Hepatocyte (in vitro differentiated cells): Measurements from ENCODE around the gene SMIM45.

Experiments
- DNase-seq: peaks from one replicate; pipeline ENCODE4 v3.0.0-alpha.2; 2016; ENCODE audit warnings: low spot score
- H2AFZ ChIP-seq: fragments of 200-600 bp; sonication (generic); 2 replicates; pipeline ENCODE4 v1.6.0; 2016; ENCODE audit warnings: antibody characterized with exemption, mild to moderate bottlenecking
- H3K27ac ChIP-seq: fragments of 200-600 bp; sonication (generic); 2 replicates; pipeline ENCODE4 v1.5.1; 2016; ENCODE audit warnings: mild to moderate bottlenecking
- H3K27me3 ChIP-seq: fragments of 200-600 bp; sonication (generic); 2 replicates; pipeline ENCODE4 v1.6.1; 2016
- H3K36me3 ChIP-seq: fragments of 200-600 bp; sonication (generic); replicated peaks from 2 replicates; pipeline ENCODE4 v1.5.1; 2016; ENCODE audit warnings: low read depth; ENCODE audit not compliant: insufficient read depth
- H3K4me1 ChIP-seq: fragments of 200-600 bp; sonication (generic); 2 replicates; pipeline ENCODE4 v1.5.1; 2016; ENCODE audit warnings: mild to moderate bottlenecking, moderate library complexity; ENCODE audit not compliant: insufficient read depth
- H3K4me2 ChIP-seq: fragments of 200-600 bp; sonication (generic); 2 replicates; pipeline ENCODE4 v1.6.0; 2016
- H3K4me3 ChIP-seq: fragments of 200-600 bp; sonication (generic); 2 replicates; pipeline ENCODE4 v1.5.1; 2016; ENCODE audit warnings: mild to moderate bottlenecking
- H3K79me2 ChIP-seq: fragments of 200-600 bp; sonication (generic); 2 replicates; pipeline ENCODE4 v1.6.0; 2017; ENCODE audit warnings: mild to moderate bottlenecking
- H3K9me2 ChIP-seq: fragments of 200-600 bp; sonication (generic); replicated peaks from 2 replicates; pipeline ENCODE4 v1.6.0; 2017; ENCODE audit warnings: mild to moderate bottlenecking; ENCODE audit not compliant: insufficient read depth
- H3K9me3 ChIP-seq: fragments of 200-600 bp; sonication (generic); 2 replicates; pipeline ENCODE4 v1.5.1; 2016; ENCODE audit warnings: low read depth, mild to moderate bottlenecking
- H4K20me1 ChIP-seq: fragments of 200-600 bp; sonication (generic); 2 replicates; pipeline ENCODE4 v1.6.0; 2016; ENCODE audit warnings: mild to moderate bottlenecking; ENCODE audit not compliant: insufficient read depth, poor library complexity, severe bottlenecking
- CTCF ChIP-seq: fragments of 200-600 bp; sonication (generic); IDR thresholded peaks from 2 replicates; pipeline ENCODE4 v1.5.1; 2016; ENCODE audit warnings: antibody characterized with exemption, mild to moderate bottlenecking; ENCODE audit not compliant: poor library complexity
- EZH2 ChIP-seq: fragments of 200-600 bp; sonication (generic); IDR thresholded peaks from 2 replicates; pipeline ENCODE4 v1.6.1; 2016; ENCODE audit warnings: antibody characterized with exemption, mild to moderate bottlenecking, borderline replicate concordance
- EZH2phosphoT487 ChIP-seq: fragments of 200-600 bp; sonication (generic); IDR thresholded peaks from one replicate; pipeline ENCODE4 v1.6.1; 2018; ENCODE audit warnings: antibody characterized with exemption, mild to moderate bottlenecking, low read depth, moderate library complexity; ENCODE audit not compliant: unreplicated experiment, severe bottlenecking
- WGBS: methylation state at CpG from one replicate; pipeline ENCODE4 v1.1.6; 2016; ENCODE audit warnings: low lambda C conversion rate; ENCODE audit errors: missing lambda C conversion rate; 5-methylcytosine and 5-hydroxymethylcytosine counted together

The SMIM45 gene

GRCh38 chr22:41951898-41952474, at the start of gene SMIM45:
Gene SMIM45, plus strand, starts transcription at chr22:41952150.
- H3K79me2 ChIP-seq = no peaks in the 10 kb centered on the region
- TF ChIP-seq EZH2 (no peak), CTCF (no peak), EZH2phosphoT487 (no peak)
- H3K27ac ChIP-seq = no peak within 1 kb of the TSS
- no peaks in the 10 kb centered on the region for H4K20me1 ChIP-seq
- DNase-seq = no peak
- no peak within 1 kb of the TSS for H3K4me2 ChIP-seq
- H3K9me3 ChIP-seq = no peaks in the 10 kb centered on the region
- H3K4me1 ChIP-seq = no peaks in the 10 kb centered on the region
- no peaks in the 10 kb centered on the region for H3K27me3 ChIP-seq
- H3K36me3 ChIP-seq = no peaks in the 10 kb centered on the region
- WGBS = 63% methylated on average over 15 of the region's 16 CpGs
- no peak within 1 kb of the TSS for H2AFZ ChIP-seq
- no peaks in the 10 kb centered on the region for H3K9me2 ChIP-seq
- no peak within 1 kb of the TSS for H3K4me3 ChIP-seq

DNA sequence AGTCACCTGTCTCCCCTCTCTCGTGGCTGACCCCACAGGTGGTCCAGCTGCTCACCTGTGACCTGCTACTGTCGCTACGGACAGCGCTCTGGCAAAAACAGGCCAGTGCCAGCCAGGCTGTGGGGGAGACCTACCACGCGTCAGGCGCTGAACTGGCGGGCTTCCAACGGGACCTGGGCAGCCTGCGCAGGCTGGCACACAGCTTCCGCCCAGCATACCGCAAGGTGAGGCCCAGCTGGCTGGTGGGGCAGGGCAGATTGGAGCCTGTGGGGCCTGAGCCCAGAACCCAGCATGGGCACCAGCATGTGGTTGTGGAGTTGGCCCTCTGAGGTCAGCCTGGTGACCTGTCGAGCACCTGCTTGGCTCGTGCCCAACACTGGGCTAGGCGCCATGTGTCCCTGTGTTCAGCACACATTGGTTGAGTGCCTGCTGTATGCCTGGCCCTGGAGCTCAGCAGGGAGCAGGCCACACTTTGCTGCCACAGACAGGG, 49.0 kb upstream of the SMIM45 start:
- Histone ChIP-seq H3K4me1 (no peaks in the 10 kb centered on the region), H3K9me3 (no peaks in the 10 kb centered on the region), H3K9me2 (no peaks in the 10 kb centered on the region), H3K79me2 (no peaks in the 10 kb centered on the region), H3K36me3 (no peaks in the 10 kb centered on the region), H3K4me2 (no peak overlapping the region), H2AFZ (no peak overlapping the region), H4K20me1 (peaks cover 10% of the 10 kb centered on the region), H3K27me3 (no peaks in the 10 kb centered on the region), H3K27ac (no peak overlapping the region), H3K4me3 (no peak overlapping the region)
- WGBS = 97% methylated on average over 13 of the region's 15 CpGs
- TF ChIP-seq EZH2phosphoT487 (no peak), CTCF (no peak), EZH2 (no peak)
- DNase-seq = no peak

GRCh38 chr22:41904450-41905410, 47.2 kb upstream of the SMIM45 start:
- 95% methylated on average over 24 of the region's 24 CpGs for WGBS
- DNase-seq = no peak

More at GRCh38 chr22:41904450-41905410, 47.2 kb upstream of the SMIM45 start:
- no peaks in the 10 kb centered on the region for H3K9me2 ChIP-seq
- H3K79me2 ChIP-seq = no peaks in the 10 kb centered on the region
- no peak overlapping the region for H3K27ac ChIP-seq
- no peaks in the 10 kb centered on the region for H3K9me3 ChIP-seq
- peaks cover 9% of the 10 kb centered on the region for H3K27me3 ChIP-seq
- peaks cover 19% of the 10 kb centered on the region for H4K20me1 ChIP-seq
- H2AFZ ChIP-seq = no peak overlapping the region
- no peak overlapping the region for H3K4me2 ChIP-seq
- TF ChIP-seq EZH2phosphoT487 = no peak
- no peak for TF ChIP-seq CTCF
- no peak for TF ChIP-seq EZH2
- no peaks in the 10 kb centered on the region for H3K4me1 ChIP-seq
- H3K4me3 ChIP-seq = no peak overlapping the region
- H3K36me3 ChIP-seq = no peaks in the 10 kb centered on the region
